ENCODE measurements around the gene BRWD1. TPM values are rescaled to one million over a fixed set of nuclear protein-coding genes. Genes with fewer than 3 reads are reported as not detected.

The BRWD1 gene
- total RNA-seq, 2 donors from 2014 or later = 38.6 to 43.1 TPM

DNA sequence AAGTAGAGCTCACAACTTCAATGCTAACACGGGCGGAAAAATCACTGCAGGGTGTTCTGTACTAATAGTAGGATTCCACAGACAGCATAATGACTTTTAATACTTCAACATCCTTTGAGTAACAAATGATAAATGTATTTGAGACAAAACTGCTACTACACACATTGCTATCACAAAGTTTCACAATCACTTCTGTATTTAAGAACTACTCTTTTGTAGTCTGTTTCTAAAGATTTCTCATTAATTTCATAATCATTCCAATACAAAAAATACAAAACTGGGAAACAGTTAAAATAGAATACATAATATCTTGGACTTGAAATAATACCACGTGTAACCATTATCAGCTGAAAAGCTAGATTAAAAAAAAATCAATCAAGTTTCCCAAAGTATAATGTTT, 32.8 kb upstream of the BRWD1 start:
- no peak overlapping the region for H3K9ac ChIP-seq (ENCODE audit: low read depth in 2 of 2, low read length in 2 of 2)
- intact Hi-C loops (cut with DNase I) = loop anchor here (5.0 kb wide), 1 partner anchor 34 kb away; the partner anchor contains the start of gene BRWD1

DNA sequence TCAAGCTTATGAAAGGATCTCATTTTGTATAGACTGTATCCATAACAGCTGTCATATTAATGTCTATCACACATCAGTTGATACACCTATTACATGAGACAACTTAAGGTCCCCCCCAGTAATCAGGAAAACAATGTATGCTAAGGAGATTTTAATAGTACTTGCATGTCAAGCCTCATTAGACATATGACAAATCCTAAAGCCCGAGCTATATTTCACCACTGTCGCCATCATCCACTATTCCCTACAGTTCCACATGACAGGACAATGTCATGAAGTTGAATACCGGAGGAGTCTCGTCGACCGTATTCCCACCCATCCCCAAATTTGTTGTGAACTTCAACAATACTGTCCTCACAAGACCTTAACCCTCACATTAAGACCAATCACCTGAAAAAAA, 32.0 kb upstream of the BRWD1 start:
- intact Hi-C loops (cut with DNase I) = loop anchor here (5.0 kb wide), 1 partner anchor 33 kb away; the partner anchor contains the start of gene BRWD1
- Histone ChIP-seq H3K9me3 (no peaks in the 10 kb centered on the region), H3K9ac (ENCODE audit: low read depth in 2 of 2, low read length in 2 of 2) (no peak overlapping the region), H3K4me3 (no peak overlapping the region), H3K36me3 (peaks cover 9% of the 10 kb centered on the region), H3K4me1 (peaks cover 5% of the 10 kb centered on the region), H3K27me3 (no peaks in the 10 kb centered on the region), H3K27ac (no peak overlapping the region)
- TF ChIP-seq, protein P1, sequence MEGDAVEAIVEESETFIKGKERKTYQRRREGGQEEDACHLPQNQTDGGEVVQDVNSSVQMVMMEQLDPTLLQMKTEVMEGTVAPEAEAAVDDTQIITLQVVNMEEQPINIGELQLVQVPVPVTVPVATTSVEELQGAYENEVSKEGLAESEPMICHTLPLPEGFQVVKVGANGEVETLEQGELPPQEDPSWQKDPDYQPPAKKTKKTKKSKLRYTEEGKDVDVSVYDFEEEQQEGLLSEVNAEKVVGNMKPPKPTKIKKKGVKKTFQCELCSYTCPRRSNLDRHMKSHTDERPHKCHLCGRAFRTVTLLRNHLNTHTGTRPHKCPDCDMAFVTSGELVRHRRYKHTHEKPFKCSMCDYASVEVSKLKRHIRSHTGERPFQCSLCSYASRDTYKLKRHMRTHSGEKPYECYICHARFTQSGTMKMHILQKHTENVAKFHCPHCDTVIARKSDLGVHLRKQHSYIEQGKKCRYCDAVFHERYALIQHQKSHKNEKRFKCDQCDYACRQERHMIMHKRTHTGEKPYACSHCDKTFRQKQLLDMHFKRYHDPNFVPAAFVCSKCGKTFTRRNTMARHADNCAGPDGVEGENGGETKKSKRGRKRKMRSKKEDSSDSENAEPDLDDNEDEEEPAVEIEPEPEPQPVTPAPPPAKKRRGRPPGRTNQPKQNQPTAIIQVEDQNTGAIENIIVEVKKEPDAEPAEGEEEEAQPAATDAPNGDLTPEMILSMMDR (IDR thresholded peaks at IDR 0.05) = no peak
- no peak for DNase-seq

More for the DNA sequence above, 32.8 kb upstream of the BRWD1 start:
- H3K4me1 ChIP-seq = peaks cover 5% of the 10 kb centered on the region
- TF ChIP-seq, protein P1 (IDR thresholded peaks at IDR 0.05) = no peak
- H3K9me3 ChIP-seq = no peaks in the 10 kb centered on the region
- no peak for DNase-seq
- no peak overlapping the region for H3K27ac ChIP-seq
- no peak overlapping the region for H3K4me3 ChIP-seq
- peaks cover 9% of the 10 kb centered on the region for H3K36me3 ChIP-seq
- H3K27me3 ChIP-seq = no peaks in the 10 kb centered on the region

DNA sequence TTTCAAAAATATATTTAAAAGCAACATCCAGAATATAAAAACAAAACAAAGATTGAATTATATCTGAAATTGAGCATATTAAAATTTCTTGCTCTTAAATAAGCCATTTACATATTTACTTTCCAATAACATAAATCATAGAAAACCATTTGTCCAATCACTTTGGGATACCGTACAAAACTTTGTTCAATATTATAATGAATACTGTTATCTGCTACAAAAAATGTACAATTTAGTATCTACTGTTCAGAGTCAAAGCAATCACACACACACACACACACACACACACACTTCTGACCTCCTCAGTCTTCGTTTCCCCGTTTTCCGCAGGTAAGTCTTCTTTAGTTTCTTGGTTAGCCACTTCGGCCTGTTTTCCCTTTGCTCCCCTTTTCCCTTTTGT, 31.4 kb upstream of the BRWD1 start:
- H3K36me3 ChIP-seq = peaks cover 9% of the 10 kb centered on the region

DNA sequence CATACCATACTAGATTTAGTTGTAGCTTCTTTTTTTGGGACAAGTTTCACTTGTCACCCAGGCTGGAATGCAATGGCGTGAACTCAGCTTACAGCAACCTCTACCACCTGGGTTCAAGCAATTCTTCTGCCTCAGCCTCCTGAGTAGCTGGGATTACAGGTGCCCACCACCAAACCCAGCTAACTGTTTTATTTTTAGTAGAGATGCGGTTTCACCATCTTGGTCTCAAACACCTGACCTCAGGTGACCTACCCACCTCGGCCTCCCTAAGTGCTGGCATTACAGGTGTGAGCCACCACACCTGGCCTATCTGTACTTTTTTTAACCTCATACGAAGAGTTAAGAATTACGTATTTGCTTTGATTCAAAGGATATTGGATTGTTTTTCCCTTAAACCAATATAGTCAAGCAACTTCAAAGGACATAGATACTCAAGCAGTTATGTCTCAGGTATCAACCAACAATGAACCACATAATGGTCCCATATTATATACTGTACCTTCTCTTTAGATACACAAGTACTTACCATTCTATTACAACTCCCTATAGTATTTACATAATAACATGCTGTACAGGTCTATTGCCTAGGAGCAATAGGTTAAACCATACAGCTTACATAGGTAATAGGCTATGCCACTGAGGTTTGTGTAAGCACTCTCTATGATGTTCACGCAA, 28.0 kb upstream of the BRWD1 start:
- no peak overlapping the region for H3K9ac ChIP-seq (ENCODE audit: low read depth in 2 of 2, low read length in 2 of 2)
- H3K4me1 ChIP-seq = no peaks in the 10 kb centered on the region
- H3K36me3 ChIP-seq = peaks cover 9% of the 10 kb centered on the region
- intact Hi-C loops (cut with DNase I) = no loop called here
- H3K9me3 ChIP-seq = no peaks in the 10 kb centered on the region
- TF ChIP-seq, protein P1 (IDR thresholded peaks at IDR 0.05) = no peak
- no peaks in the 10 kb centered on the region for H3K27me3 ChIP-seq
- H3K27ac ChIP-seq = no peak overlapping the region
- H3K4me3 ChIP-seq = no peak overlapping the region
- no peak for DNase-seq

More for the DNA sequence above, 31.4 kb upstream of the BRWD1 start:
- TF ChIP-seq, protein P1 (IDR thresholded peaks at IDR 0.05) = no peak
- Histone ChIP-seq H3K9ac (ENCODE audit: low read depth in 2 of 2, low read length in 2 of 2) (no peak overlapping the region), H3K4me1 (peaks cover 5% of the 10 kb centered on the region), H3K9me3 (no peaks in the 10 kb centered on the region), H3K27ac (no peak overlapping the region), H3K4me3 (no peak overlapping the region), H3K27me3 (no peaks in the 10 kb centered on the region)
- intact Hi-C loops (cut with DNase I) = loop anchor here (5.0 kb wide), 1 partner anchor 33 kb away; the partner anchor contains the start of gene BRWD1
- no peak for DNase-seq

DNA sequence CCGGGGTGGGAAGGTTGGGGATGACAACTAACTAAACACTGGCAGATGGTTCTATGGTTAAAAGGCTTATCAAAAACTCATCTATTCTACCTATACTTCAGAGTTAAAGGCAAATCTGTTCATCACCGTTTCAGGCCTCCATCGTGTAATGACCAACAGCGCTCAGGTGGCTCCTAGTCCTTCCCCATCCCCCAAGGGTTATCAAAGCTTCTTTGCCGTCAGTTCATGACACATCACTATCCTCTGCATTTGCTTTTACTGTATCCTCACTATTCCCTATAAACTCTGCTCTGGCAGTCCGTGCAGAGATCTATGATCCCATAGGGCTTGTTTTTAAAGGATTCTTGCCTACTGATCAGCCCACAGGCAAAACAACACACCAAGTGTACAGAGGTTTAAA, 27.3 kb upstream of the BRWD1 start:
- H3K9me3 ChIP-seq = no peaks in the 10 kb centered on the region
- H3K27me3 ChIP-seq = no peaks in the 10 kb centered on the region
- H3K4me1 ChIP-seq = no peaks in the 10 kb centered on the region
- TF ChIP-seq, protein P1 (IDR thresholded peaks at IDR 0.05) = no peak
- no peak overlapping the region for H3K27ac ChIP-seq
- no peak overlapping the region for H3K9ac ChIP-seq (ENCODE audit: low read depth in 2 of 2, low read length in 2 of 2)
- H3K4me3 ChIP-seq = no peak overlapping the region
- intact Hi-C loops (cut with DNase I) = no loop called here
- DNase-seq = no peak
- peaks cover 9% of the 10 kb centered on the region for H3K36me3 ChIP-seq

Measured in colonic mucosa (tissue), 4 donors.